H1 (cell line): ENCODE measurements around the gene RAB44. TPM values are rescaled to one million over a fixed set of nuclear protein-coding genes. Genes with fewer than 3 reads are reported as not detected.

ENCODE experiments used
- CTCF ChIA-PET: fragments of 300-600 bp; sonication (Branson Sonifier 250); formaldehyde crosslinking; loops from one replicate; lab custom pipeline; 2021; ENCODE audit not compliant: partially characterized antibody; lab: Charles Lee
- POLR2A ChIA-PET: fragments of 300-600 bp; sonication (Branson Sonifier 250); formaldehyde crosslinking; loops from one replicate; lab custom pipeline; 2021; ENCODE audit warnings: inconsistent platforms; ENCODE audit not compliant: partially characterized antibody; lab: Charles Lee
- DNase-seq, 2 experiments: peaks; one replicate each; pipeline versions ENCODE4 v3.0.0 to v3.0.0-alpha.2; 2010 to 2022; ENCODE audit warnings: low spot score in 2 of 2, low read depth in 1 of 2, mixed read lengths in 1 of 2
- FAIRE-seq: peaks from 2 replicates; lab custom pipeline; 2011; peaks lifted over from hg19 to GRCh38; lab: Jason Lieb, UNC
- H2AFZ ChIP-seq: 2 replicates; pipeline ENCODE4 v1.8.1; 2012; ENCODE audit warnings: low read length, inconsistent platforms
- H2AK5ac ChIP-seq: 2 replicates; pipeline ENCODE4 v1.6.1; 2013; ENCODE audit warnings: low read depth, low read length
- H2BK120ac ChIP-seq: replicated peaks from 2 replicates; pipeline ENCODE3; 2013; ENCODE audit warnings: low read depth, low read length, inconsistent platforms
- H2BK12ac ChIP-seq: 2 replicates; pipeline ENCODE4 v1.6.1; 2013; ENCODE audit warnings: low read depth, low read length
- H2BK15ac ChIP-seq: 2 replicates; pipeline ENCODE4 v1.6.1; 2013; ENCODE audit warnings: low read length
- H2BK20ac ChIP-seq: 2 replicates; pipeline ENCODE4 v1.6.1; 2013; ENCODE audit warnings: low read length
- H2BK5ac ChIP-seq: 2 replicates; pipeline ENCODE4 v1.6.1; 2013; ENCODE audit warnings: low read depth, low read length
- H3K14ac ChIP-seq: 2 replicates; pipeline ENCODE4 v1.6.1; 2013; ENCODE audit warnings: inconsistent platforms; ENCODE audit not compliant: insufficient read length
- H3K18ac ChIP-seq: 2 replicates; pipeline ENCODE4 v1.6.1; 2013; ENCODE audit warnings: low read length; ENCODE audit errors: extremely low read depth
- H3K23ac ChIP-seq: 2 replicates; pipeline ENCODE4 v1.6.1; 2013; ENCODE audit warnings: inconsistent platforms; ENCODE audit not compliant: insufficient read length
- H3K23me2 ChIP-seq: 2 replicates; pipeline ENCODE4 v1.6.1; 2013; ENCODE audit warnings: low read depth, low read length
- H3K27ac ChIP-seq: 2 replicates; pipeline ENCODE4 v1.6.1; 2011; ENCODE audit warnings: low read depth, low read length, inconsistent platforms
- H3K27me3 ChIP-seq, 4 experiments: replicated peaks in 1 of 4; 1 replicate in 1 of 4; 2 replicates in 3 of 4; pipeline versions ENCODE4 v1.6.1 to v1.8.1; 2011 to 2013; ENCODE audit warnings: low read length in 3 of 4, mild to moderate bottlenecking in 3 of 4, inconsistent platforms in 2 of 4, mixed read lengths in 2 of 4, moderate library complexity in 1 of 4; ENCODE audit not compliant: control insufficient read depth in 3 of 4, insufficient read depth in 3 of 4; ENCODE audit errors: extremely low read depth in 1 of 4
- H3K36me3 ChIP-seq, 4 experiments: 2 replicates each; pipeline versions ENCODE4 v1.6.1 to v1.8.1; 2011 to 2013; ENCODE audit warnings: mild to moderate bottlenecking in 4 of 4, low read length in 3 of 4, moderate library complexity in 2 of 4, control low read depth in 1 of 4, inconsistent platforms in 1 of 4; ENCODE audit not compliant: insufficient read depth in 4 of 4, control insufficient read depth in 2 of 4
- H3K4ac ChIP-seq: replicated peaks from 2 replicates; pipeline ENCODE3; 2013; ENCODE audit warnings: low read length, low read depth, mixed read lengths, inconsistent platforms; ENCODE audit not compliant: insufficient read length
- H3K4me1 ChIP-seq, 4 experiments: replicated peaks in 1 of 4; 1 replicate in 1 of 4; 2 replicates in 3 of 4; pipeline versions ENCODE4 v1.6.1 to v1.8.1; 2011 to 2013; ENCODE audit warnings: low read length in 3 of 4, inconsistent platforms in 2 of 4, mixed read lengths in 1 of 4; ENCODE audit not compliant: insufficient read depth in 4 of 4, control insufficient read depth in 3 of 4
- H3K4me2 ChIP-seq, 2 experiments: 2 replicates each; pipeline versions ENCODE4 v1.6.1 to v1.8.1; 2011 to 2013; ENCODE audit warnings: low read depth in 2 of 2, low read length in 2 of 2, control low read depth in 1 of 2, inconsistent platforms in 1 of 2, mild to moderate bottlenecking in 1 of 2; ENCODE audit not compliant: insufficient read depth in 1 of 2
- H3K4me3 ChIP-seq, 4 experiments: fragments of 200-600, 300-600 bp in 1 of 4; sonication (generic), shearing (Covaris generic), sonication (Bioruptor Twin) in 1 of 4; 2 replicates each; pipeline versions ENCODE4 v1.5.1 to v1.8.1; 2011 to 2016; ENCODE audit warnings: low read length in 4 of 4, low read depth in 3 of 4, control low read depth in 2 of 4, inconsistent platforms in 2 of 4, mild to moderate bottlenecking in 2 of 4, mixed read lengths in 1 of 4, moderate library complexity in 1 of 4; ENCODE audit not compliant: insufficient read depth in 2 of 4; ENCODE audit errors: extremely low read depth in 1 of 4
- H3K56ac ChIP-seq: replicated peaks from 2 replicates; pipeline ENCODE3; 2013; ENCODE audit warnings: low read depth, mild to moderate bottlenecking, mixed read lengths, low read length, inconsistent platforms; ENCODE audit not compliant: insufficient read length
- H3K79me1 ChIP-seq: 2 replicates; pipeline ENCODE4 v1.6.1; 2013; ENCODE audit warnings: low read depth, low read length, control low read depth
- H3K79me2 ChIP-seq, 2 experiments: 2 replicates each; pipeline versions ENCODE4 v1.6.1 to v1.8.1; 2012 to 2013; ENCODE audit warnings: low read length in 2 of 2, mild to moderate bottlenecking in 2 of 2, inconsistent platforms in 1 of 2; ENCODE audit not compliant: insufficient read depth in 2 of 2, control insufficient read depth in 1 of 2
- H3K9ac ChIP-seq, 4 experiments: replicated peaks in 1 of 4; 1 replicate in 1 of 4; 2 replicates in 3 of 4; pipeline versions ENCODE4 v1.6.1 to v1.8.1; 2011 to 2013; ENCODE audit warnings: low read depth in 3 of 4, low read length in 3 of 4, control low read depth in 2 of 4, mild to moderate bottlenecking in 2 of 4, moderate library complexity in 2 of 4, inconsistent platforms in 1 of 4; ENCODE audit errors: extremely low read depth in 1 of 4
- H3K9me3 ChIP-seq, 2 experiments: 2 replicates each; pipeline versions ENCODE4 v1.6.1 to v1.8.1; 2012 to 2013; ENCODE audit warnings: mild to moderate bottlenecking in 2 of 2, moderate library complexity in 2 of 2, control low read depth in 1 of 2, inconsistent platforms in 1 of 2, low read depth in 1 of 2, low read length in 1 of 2, mixed read lengths in 1 of 2; ENCODE audit not compliant: insufficient read depth in 2 of 2
- H4K20me1 ChIP-seq, 2 experiments: replicated peaks in 1 of 2; 2 replicates each; pipeline versions ENCODE3 to v1.8.1; 2011 to 2013; ENCODE audit warnings: inconsistent platforms in 2 of 2, low read length in 2 of 2, mild to moderate bottlenecking in 1 of 2; ENCODE audit not compliant: insufficient read depth in 2 of 2, control insufficient read depth in 1 of 2
- H4K5ac ChIP-seq: 2 replicates; pipeline ENCODE4 v1.6.1; 2013; ENCODE audit warnings: low read length, low read depth, mixed read lengths, inconsistent platforms; ENCODE audit not compliant: insufficient read length
- H4K8ac ChIP-seq: 2 replicates; pipeline ENCODE4 v1.8.0; 2013; ENCODE audit warnings: mild to moderate bottlenecking, moderate library complexity, low read length, inconsistent platforms; ENCODE audit not compliant: insufficient read depth; ENCODE audit errors: extremely low read depth
- H4K91ac ChIP-seq: replicated peaks from 2 replicates; pipeline ENCODE3; 2013; ENCODE audit warnings: low read length, mixed read lengths, inconsistent platforms; ENCODE audit not compliant: insufficient read length
- BRCA1 ChIP-seq: IDR thresholded peaks from 2 replicates; pipeline ENCODE4 v1.6.1; 2012; ENCODE audit warnings: low read depth, low read length, improper control_type of control experiment
- CBX5 ChIP-seq: fragments of 300-800, 300-1000 bp; sonication (generic); IDR thresholded peaks from 2 replicates; pipeline ENCODE4 v1.7.1; 2016; ENCODE audit warnings: antibody characterized with exemption, low read length, low read depth
- CHD1 ChIP-seq: IDR thresholded peaks from 2 replicates; pipeline ENCODE4 v1.6.1; 2012; ENCODE audit warnings: low read depth, low read length, improper control_type of control experiment
- GTF2F1 ChIP-seq: IDR thresholded peaks from 2 replicates; pipeline ENCODE4 v1.6.1; 2012; ENCODE audit warnings: low read depth, low read length, improper control_type of control experiment, borderline replicate concordance
- HDAC2 ChIP-seq, 2 experiments: fragments of 300-600 bp in 1 of 2; sonication (generic) in 1 of 2; IDR thresholded peaks; 2 replicates each; pipeline ENCODE4 v1.6.1; 2011 to 2012; ENCODE audit warnings: low read depth in 2 of 2, low read length in 2 of 2, mild to moderate bottlenecking in 2 of 2, moderate library complexity in 2 of 2, borderline replicate concordance in 1 of 2, inconsistent platforms in 1 of 2
- JUND ChIP-seq: IDR thresholded peaks from 2 replicates; pipeline ENCODE4 v1.6.1; 2011; ENCODE audit warnings: mild to moderate bottlenecking, improper control_type of control experiment, low read length
- KDM1A ChIP-seq: fragments of 200-600, 300-600 bp; sonication (generic); IDR thresholded peaks from 2 replicates; pipeline ENCODE4 v1.7.1; 2016; ENCODE audit warnings: mild to moderate bottlenecking, low read length, borderline replicate concordance
- KDM4A ChIP-seq: IDR thresholded peaks from one replicate; pipeline ENCODE4 v1.7.1; 2012; ENCODE audit warnings: low read depth, mild to moderate bottlenecking, moderate library complexity, low read length, inconsistent platforms; ENCODE audit not compliant: severe bottlenecking
- NANOG ChIP-seq: IDR thresholded peaks from 2 replicates; pipeline ENCODE4 v1.6.1; 2011; ENCODE audit warnings: low read length, low read depth, mild to moderate bottlenecking, inconsistent platforms; ENCODE audit not compliant: insufficient read depth, poor library complexity, severe bottlenecking
- POLR2A ChIP-seq, 2 experiments: IDR thresholded peaks; 1 replicate in 1 of 2; 2 replicates in 1 of 2; pipeline ENCODE4 v1.6.1; 2011; ENCODE audit warnings: low read depth in 2 of 2, low read length in 2 of 2, mild to moderate bottlenecking in 2 of 2; ENCODE audit errors: control extremely low read depth in 1 of 2
- RFX5 ChIP-seq: IDR thresholded peaks from 2 replicates; pipeline ENCODE4 v1.6.1; 2011; ENCODE audit warnings: low read depth, low read length, improper control_type of control experiment, borderline replicate concordance
- SP2 ChIP-seq: IDR thresholded peaks from 2 replicates; pipeline ENCODE4 v1.6.1; 2012; ENCODE audit warnings: mild to moderate bottlenecking, low read length, inconsistent platforms
- SRF ChIP-seq: IDR thresholded peaks from 2 replicates; pipeline ENCODE4 v1.6.1; 2011; ENCODE audit warnings: mild to moderate bottlenecking, low read depth, low read length, moderate library complexity
- TCF12 ChIP-seq: IDR thresholded peaks from 2 replicates; pipeline ENCODE4 v1.6.1; 2011; ENCODE audit warnings: low read depth, mild to moderate bottlenecking, low read length
- ZNF274 ChIP-seq: IDR thresholded peaks from 2 replicates; pipeline ENCODE4 v1.7.0; 2012; ENCODE audit warnings: low read length, borderline replicate concordance; ENCODE audit errors: extremely low read depth
- WGBS, 2 experiments: shearing (Covaris generic) in 1 of 2; methylation state at CpG; one replicate each; pipeline versions ENCODE4 v1.1.6 to v1.1.7; 2013 to 2015; ENCODE audit warnings: low lambda C conversion rate in 2 of 2, mixed read lengths in 2 of 2, inconsistent platforms in 1 of 2, low coverage in 1 of 2, missing lambda C conversion rate in 1 of 2; ENCODE audit not compliant: insufficient replicate concordance in 2 of 2, insufficient coverage in 1 of 2, insufficient read length in 1 of 2; ENCODE audit errors: extremely low coverage in 1 of 2, missing lambda C conversion rate in 1 of 2; 5-methylcytosine and 5-hydroxymethylcytosine counted together
- polyA plus RNA-seq, 7 experiments: library from polyadenylated mRNA; depleted of rRNA in 3 of 7; stranded (reverse) in 5 of 7; unstranded in 2 of 7; fragments of >200 nt in 5 of 7; fragments of 200-250 nt in 2 of 7; gene quantifications; 1 replicate in 5 of 7; 2 replicates in 1 of 7; 4 replicates in 1 of 7; pipeline versions ENCODE4 v1.2.1 to v1.2.3, GENCODE V29; 2011 to 2013; ENCODE audit warnings: missing spikeins in 2 of 7, mixed read lengths in 2 of 7
- total RNA-seq: library from RNA; stranded (reverse); fragmentation: NEBNext Ultra II Directional; extraction: Animal tissue kit (Norgen Biotek cat#: 25700); gene quantifications from 2 replicates; pipeline ENCODE4 v1.2.1, GENCODE V29; 2021

The RAB44 gene
- total and polyA plus RNA-seq, 2 of the 8 experiments (the other 6 are each of a cell fraction or from before 2014, with no cell fraction given) = 0.02 TPM; not detected in 1

DNA sequence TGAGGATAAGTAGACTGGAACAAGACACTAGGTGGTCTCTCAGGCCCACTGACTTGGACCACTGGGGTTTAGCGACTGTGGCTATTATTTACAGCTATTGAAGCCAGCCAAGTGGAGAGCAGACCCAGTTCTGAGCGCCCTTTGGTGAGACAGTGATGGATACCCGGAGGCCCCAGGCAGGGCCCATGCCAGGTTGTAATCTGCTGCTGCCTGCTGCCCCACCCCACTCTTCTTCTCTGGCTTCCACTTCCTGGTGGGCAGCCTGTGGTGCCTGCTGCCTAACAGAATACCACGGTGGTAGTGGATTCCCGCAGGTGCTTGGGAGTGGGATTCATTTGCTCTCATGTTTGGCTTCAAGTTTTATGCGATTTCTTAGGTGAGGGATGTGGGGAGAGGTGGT lies 570 bp downstream of the RAB44 start:
- H3K79me2 ChIP-seq = no peaks in the 10 kb centered on the region
- H2AK5ac ChIP-seq = no peak overlapping the region
- no peak overlapping the region for H3K56ac ChIP-seq
- POLR2A ChIA-PET = interaction anchor here (1.4 kb wide), 1 partner anchor 100 kb away, joined by 4 read pairs; no protein-coding TSS in a partner anchor
- H3K4me2 ChIP-seq = no peak overlapping the region
- no peaks in the 10 kb centered on the region for H3K79me1 ChIP-seq
- H4K5ac ChIP-seq = no peak overlapping the region
- CTCF ChIA-PET = interaction anchor here (0.6 to 2.2 kb wide), 6 partner anchors 8 to 517 kb away, joined by 3 to 11 read pairs (median 4); no protein-coding TSS in a partner anchor
- DNase-seq (no peak), FAIRE-seq (no peak)
- no peak overlapping the region for H2BK120ac ChIP-seq
- no peak overlapping the region for H3K4me3 ChIP-seq
- H2AFZ ChIP-seq = no peak overlapping the region
- no peak overlapping the region for H3K9ac ChIP-seq
- H3K18ac ChIP-seq = no peak overlapping the region
- H3K27me3 ChIP-seq = no peaks in the 10 kb centered on the region
- H3K4me1 ChIP-seq = no peaks in the 10 kb centered on the region
- no peaks in the 10 kb centered on the region for H3K36me3 ChIP-seq
- no peak overlapping the region for H2BK12ac ChIP-seq
- H4K20me1 ChIP-seq = peaks cover 0 to 3% of the 10 kb centered on the region in 2 experiments
- no peak overlapping the region for H2BK20ac ChIP-seq
- no peak overlapping the region for H4K8ac ChIP-seq
- 88% methylated on average over 6 of the region's 6 CpGs; no CpG with 5 or more reads in 1 of the 2 experiments for WGBS, 2 experiments
- H2BK15ac ChIP-seq = no peak overlapping the region
- no peaks in the 10 kb centered on the region for H3K23me2 ChIP-seq
- no peak overlapping the region for H3K27ac ChIP-seq
- no peak overlapping the region for H3K14ac ChIP-seq
- H3K9me3 ChIP-seq = no peaks in the 10 kb centered on the region
- H3K4ac ChIP-seq = no peak overlapping the region
- no peak overlapping the region for H2BK5ac ChIP-seq
- H3K23ac ChIP-seq = no peak overlapping the region
- H4K91ac ChIP-seq = no peak overlapping the region
- TF ChIP-seq BRCA1 (no peak), CBX5 (no peak), SRF (no peak), KDM1A (no peak), NANOG (no peak), HDAC2 (IDR thresholded peaks at IDR 0.05; ENCODE audit: borderline replicate concordance in 1 of 2, low read depth in 2 of 2, low read length in 2 of 2) (no peak), KDM4A (no peak), TCF12 (no peak), POLR2A (IDR thresholded peaks at IDR 0.05; ENCODE audit: control extremely low read depth in 1 of 2, low read depth in 2 of 2, low read length in 2 of 2) (no peak), GTF2F1 (no peak), JUND (no peak), SP2 (no peak), CHD1 (no peak), RFX5 (no peak), ZNF274 (no peak)
